K562 (cell line): ENCODE measurements around the gene COLEC12. TPM values are rescaled to one million over a fixed set of nuclear protein-coding genes. Genes with fewer than 3 reads are reported as not detected.

Experiments
- ATF7 ChIP-seq: fragments of 450-650 bp; IDR thresholded peaks from 2 replicates; pipeline ENCODE4 v1.7.1; 2014; ENCODE audit warnings: mild to moderate bottlenecking, moderate library complexity
- CUX1 ChIP-seq: fragments of 200-800 bp; sonication (Bioruptor generic); IDR thresholded peaks from 2 replicates; pipeline ENCODE4 v1.6.1; 2016; ENCODE audit warnings: missing genetic modification characterization, missing compliant biosample characterization
- GABPA ChIP-seq: fragments of 200-800 bp; sonication (Bioruptor generic); conservative IDR thresholded peaks from 2 replicates; pipeline ENCODE4 v1.6.1; 2016; ENCODE audit warnings: low read depth, missing genetic modification characterization, missing compliant biosample characterization
- HDAC2 ChIP-seq: fragments of 450-650 bp; IDR thresholded peaks from 2 replicates; pipeline ENCODE4 v1.6.1; 2016; ENCODE audit warnings: mild to moderate bottlenecking
- HNRNPLL ChIP-seq: fragments of 200-400 bp; formaldehyde crosslinking; IDR thresholded peaks from 2 replicates; pipeline ENCODE4 v1.6.1; 2017; ENCODE audit warnings: low read length, low read depth, mild to moderate bottlenecking; ENCODE audit not compliant: poor library complexity, severe bottlenecking
- IRF1 ChIP-seq: sonication (generic); formaldehyde crosslinking; IDR thresholded peaks from 2 replicates; pipeline ENCODE4 v1.8.0; 2022; ENCODE audit warnings: missing genetic modification reagents, mild to moderate bottlenecking, borderline replicate concordance
- KLF1 ChIP-seq: fragments of 450-650 bp; IDR thresholded peaks from 2 replicates; pipeline ENCODE4 v1.6.1; 2016; ENCODE audit warnings: missing genetic modification characterization, missing compliant biosample characterization
- NONO ChIP-seq, 2 experiments: fragments of 200-400 bp in 1 of 2; fragments of 450-650 bp in 1 of 2; formaldehyde crosslinking in 1 of 2; IDR thresholded peaks; 2 replicates each; pipeline ENCODE4 v1.6.1; 2017; ENCODE audit warnings: low read depth in 2 of 2, mild to moderate bottlenecking in 2 of 2, moderate library complexity in 2 of 2, low read length in 1 of 2
- PPARD ChIP-seq: fragments of 250-450 bp; sonication (Bioruptor Pico); IDR thresholded peaks from 2 replicates; pipeline ENCODE4 v1.8.0; 2022; ENCODE audit warnings: inconsistent platforms, mild to moderate bottlenecking, moderate library complexity
- TEAD1 ChIP-seq, 2 experiments: fragments of 450-650 bp in 1 of 2; sonication (generic) in 1 of 2; formaldehyde crosslinking; IDR thresholded peaks; 2 replicates each; pipeline versions ENCODE4 v1.4.0 to v1.8.0; 2020 to 2022; ENCODE audit warnings: mild to moderate bottlenecking in 2 of 2, missing genetic modification reagents in 1 of 2
- TRIM28 ChIP-seq: fragments of 450-650 bp; IDR thresholded peaks from 2 replicates; pipeline ENCODE4 v1.6.1; 2017
- ZFPM2 ChIP-seq: fragments of 250-450 bp; sonication (Bioruptor Pico); IDR thresholded peaks from 2 replicates; pipeline ENCODE4 v1.5.1; 2022; ENCODE audit warnings: mild to moderate bottlenecking
- ZNF609 ChIP-seq: sonication (generic); formaldehyde crosslinking; IDR thresholded peaks from 2 replicates; pipeline ENCODE4 v1.8.1; 2023; ENCODE audit warnings: missing genetic modification reagents, mild to moderate bottlenecking, borderline replicate concordance
- ZNF696 ChIP-seq: fragments of 250-450 bp; sonication (Bioruptor Pico); conservative IDR thresholded peaks from 2 replicates; pipeline ENCODE4 v1.4.0; 2020; ENCODE audit warnings: mild to moderate bottlenecking, moderate library complexity
- polyA plus RNA-seq, 8 experiments: library from polyadenylated mRNA; depleted of rRNA in 4 of 8; stranded (reverse) in 5 of 8; unstranded in 3 of 8; fragments of >200 nt; fragmentation: Nextera tagmentation in 2 of 8; fragmentation: Illumina TruSeq in 1 of 8; extraction: Ambion mirVana in 2 of 8; extraction: Trizol in 1 of 8; gene quantifications; 2 replicates each; pipeline versions ENCODE4 v1.2.1 to v1.2.3, GENCODE V29; 2011 to 2014; ENCODE audit warnings: inconsistent platforms in 1 of 8, missing spikeins in 1 of 8
- total RNA-seq, 7 experiments: library from RNA; depleted of rRNA in 6 of 7; stranded (reverse); fragments of >200 nt in 6 of 7; fragmentation: Illumina TruSeq in 2 of 7; extraction: Trizol in 2 of 7; gene quantifications; 2 replicates each; pipeline versions ENCODE4 v1.2.1 to v1.2.3, GENCODE V29; 2011 to 2021; ENCODE audit warnings: low replicate concordance in 1 of 7

The COLEC12 gene
- total and polyA plus RNA-seq, 9 of the 15 experiments (the other 6 are each of a cell fraction or from before 2014, with no cell fraction given) = 0.04 TPM; not detected in 8

GRCh38 chr18:267688-268552, 232.6 kb downstream of the COLEC12 start, which contains the start of gene THOC1 (continued):
- TF ChIP-seq TEAD1 (CRISPR knock-in tag; IDR thresholded peaks at IDR 0.05) = peak; percentile 57 to 96; a peak in 3 of 4 replicates
- TF ChIP-seq HDAC2 = peak; percentile 78; the same call in 1 of the 2 replicates
- TF ChIP-seq ATF7 = peak; percentile 95
- 0 out of 2 replicates have a peak, but pooled peaks have one; percentile 16 for TF ChIP-seq KLF1 (tag)
- TF ChIP-seq NONO (IDR thresholded peaks at IDR 0.05; ENCODE audit: low read depth in 2 of 2, low read length in 1 of 2) = peak in 1 of 2 experiments; percentile 57; a peak in 2 of 4 replicates
- peak; percentile 62 for TF ChIP-seq GABPA (tag)
- TF ChIP-seq ZNF696 = no peak
- TF ChIP-seq ZNF609 (CRISPR knock-in tag) = peak; percentile 25; the same call in 1 of the 2 replicates
- TF ChIP-seq TRIM28 = no peak; the same call in 1 of the 2 replicates
- no peak for TF ChIP-seq CUX1 (CRISPR knock-in tag)
- peak; percentile 45; the same call in 1 of the 2 replicates for TF ChIP-seq IRF1 (CRISPR knock-in tag)
- TF ChIP-seq PPARD (CRISPR knock-in tag) = no peak
- peak; percentile 81; the same call in 1 of the 2 replicates for TF ChIP-seq ZFPM2 (CRISPR knock-in tag)
- TF ChIP-seq HNRNPLL = peak; percentile 55
